Fibroblast of lung (primary cell): ENCODE data around the gene HCN3. TPM values are rescaled to one million over a fixed set of nuclear protein-coding genes. Genes with fewer than 3 reads are reported as not detected.

Experiments used
- DNase-seq, 2 donors: peaks; one replicate each; pipeline versions ENCODE4 v3.0.0 to v3.0.0-alpha.2; 2010; ENCODE audit warnings: low read depth in 2 of 2
- H2AFZ ChIP-seq: 2 replicates; pipeline ENCODE4 v1.5.1; 2012; ENCODE audit warnings: low read length, control low read depth, inconsistent platforms
- H3K27ac ChIP-seq: 2 replicates; pipeline ENCODE4 v1.5.1; 2011; ENCODE audit warnings: low read length, control low read depth; ENCODE audit not compliant: insufficient read depth
- H3K27me3 ChIP-seq: 2 replicates; pipeline ENCODE4 v1.5.1; 2011; ENCODE audit warnings: mild to moderate bottlenecking, low read length; ENCODE audit not compliant: control insufficient read depth, insufficient read depth
- H3K36me3 ChIP-seq: 2 replicates; pipeline ENCODE4 v1.5.1; 2011; ENCODE audit warnings: low read length; ENCODE audit not compliant: control insufficient read depth, insufficient read depth
- H3K4me1 ChIP-seq: 2 replicates; pipeline ENCODE4 v1.5.1; 2011; ENCODE audit warnings: low read length; ENCODE audit not compliant: control insufficient read depth, insufficient read depth; ENCODE audit errors: extremely low read depth
- H3K4me2 ChIP-seq: 2 replicates; pipeline ENCODE4 v1.5.1; 2011; ENCODE audit warnings: low read length, control low read depth; ENCODE audit not compliant: insufficient read depth; ENCODE audit errors: extremely low read depth
- H3K4me3 ChIP-seq, 4 experiments: fragments of 200-600 bp in 1 of 4; sonication (generic) in 1 of 4; replicated peaks in 1 of 4; 2 replicates each; pipeline ENCODE4 v1.5.1; 2011 to 2016; ENCODE audit warnings: low read length in 4 of 4, low read depth in 3 of 4, mild to moderate bottlenecking in 3 of 4, control low read depth in 2 of 4, inconsistent platforms in 1 of 4, mixed read lengths in 1 of 4; ENCODE audit not compliant: insufficient read depth in 1 of 4; ENCODE audit errors: control extremely low read depth in 1 of 4
- H3K79me2 ChIP-seq: 2 replicates; pipeline ENCODE4 v1.5.1; 2012; ENCODE audit warnings: mild to moderate bottlenecking, low read length, inconsistent platforms; ENCODE audit not compliant: control insufficient read depth, insufficient read depth
- H3K9ac ChIP-seq: 2 replicates; pipeline ENCODE4 v1.5.1; 2011; ENCODE audit warnings: mild to moderate bottlenecking, low read length, control low read depth; ENCODE audit not compliant: insufficient read depth
- H3K9me3 ChIP-seq: 2 replicates; pipeline ENCODE4 v1.5.1; 2012; ENCODE audit warnings: low read depth, low read length; ENCODE audit not compliant: control insufficient read depth, insufficient read depth
- H4K20me1 ChIP-seq: 2 replicates; pipeline ENCODE4 v1.5.1; 2011; ENCODE audit warnings: low read length; ENCODE audit not compliant: control insufficient read depth, insufficient read depth; ENCODE audit errors: extremely low read depth
- CTCF ChIP-seq, 2 donors: IDR thresholded peaks in 1 of 2; conservative IDR thresholded peaks in 1 of 2; 1 replicate in 1 of 2; 2 replicates in 1 of 2; pipeline ENCODE4 v1.5.1; 2011 to 2012; ENCODE audit warnings: low read length in 2 of 2, control low read depth in 1 of 2, inconsistent platforms in 1 of 2, low read depth in 1 of 2, mild to moderate bottlenecking in 1 of 2
- EZH2 ChIP-seq: IDR thresholded peaks from 2 replicates; pipeline ENCODE4 v1.5.1; 2012; ENCODE audit warnings: low read length, control low read depth, mild to moderate bottlenecking; ENCODE audit errors: missing control alignments
- polyA plus RNA-seq, 2 donors: library from polyadenylated mRNA; depleted of rRNA in 1 of 2; stranded (reverse) in 1 of 2; unstranded in 1 of 2; fragments of >200 nt; gene quantifications; 2 replicates each; pipeline ENCODE4 v1.2.1, GENCODE V29; 2011 to 2012; ENCODE audit warnings: missing spikeins in 1 of 2
- total RNA-seq: library from RNA; depleted of rRNA; stranded (reverse); fragments of >200 nt; gene quantifications from 2 replicates; pipeline ENCODE4 v1.2.1, GENCODE V29; 2014

Gene HCN3
- total and polyA plus RNA-seq, 2 donors (not counting 1 experiment from before 2014, with no cell fraction given) = 0.86 to 0.99 TPM

DNA sequence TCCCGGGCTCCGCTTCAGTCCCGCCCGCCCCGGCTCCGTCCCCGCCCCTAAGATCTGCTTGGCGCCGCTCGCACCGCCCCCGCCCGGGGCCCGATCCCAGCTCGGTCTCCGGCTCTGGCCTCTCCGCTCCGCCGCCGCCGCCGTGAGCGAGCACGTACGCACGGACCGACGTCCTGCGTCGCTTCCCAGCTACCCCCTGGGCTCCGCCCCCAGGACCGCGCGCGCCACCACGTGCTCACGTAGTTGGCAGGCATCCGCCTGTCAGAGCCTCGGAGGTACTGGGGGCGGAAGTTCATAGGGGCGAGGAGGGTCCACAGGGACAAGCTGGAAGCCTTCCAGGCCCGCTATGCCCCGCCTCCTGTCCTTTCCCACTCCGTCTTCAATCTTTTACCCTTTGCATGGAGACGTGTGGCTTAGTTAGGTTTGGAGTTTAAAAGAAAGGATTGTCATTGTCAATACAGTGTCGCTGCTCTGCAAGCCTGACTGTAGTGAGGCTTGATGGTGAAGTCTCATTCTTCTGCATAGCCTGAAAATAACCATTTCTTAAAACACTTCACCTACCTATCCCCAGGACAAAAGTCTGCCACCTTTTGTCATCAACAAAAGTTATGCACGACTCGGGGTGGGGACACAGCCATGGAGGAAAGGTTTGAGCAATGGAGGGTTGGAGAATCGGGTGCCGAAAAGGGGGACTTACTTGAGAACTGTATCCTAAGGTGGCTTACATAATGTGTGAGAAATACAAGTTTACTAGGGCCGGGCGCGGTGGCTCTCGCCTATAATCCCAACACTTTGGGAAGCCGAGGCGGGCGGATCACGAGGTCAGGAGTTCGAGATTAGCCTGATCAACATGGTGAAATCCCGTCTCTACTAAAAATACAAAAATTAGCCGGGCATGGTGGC is 3.7 kb upstream of the HCN3 start, which contains the start of gene CLK2:
TSS of gene CLK2 (minus strand) at position 162 of the 903 bp plus-strand sequence. CDS start 2,527 bp downstream, outside the sequence.
- H4K20me1 ChIP-seq = no peaks in the 10 kb centered on the region
- peak; percentile 91 for DNase-seq
- H3K4me3 ChIP-seq = peak within 1 kb of the TSS; percentile 38 to 79 (median 66)
- H3K4me1 ChIP-seq = peaks cover 9% of the 10 kb centered on the region
- peaks cover 25% of the 10 kb centered on the region for H3K79me2 ChIP-seq
- H3K9ac ChIP-seq = peak within 1 kb of the TSS; percentile 78
- H2AFZ ChIP-seq = peak within 1 kb of the TSS; percentile 91
- peaks cover 12% of the 10 kb centered on the region for H3K36me3 ChIP-seq
- no peak for TF ChIP-seq EZH2
- TF ChIP-seq CTCF (conservative IDR thresholded peaks at IDR 0.05 in 1 of 2, IDR thresholded peaks at IDR 0.05 in 1 of 2; ENCODE audit: low read depth in 1 of 2, low read length in 2 of 2) = no peak
- peak within 1 kb of the TSS; percentile 74 for H3K27ac ChIP-seq
- H3K4me2 ChIP-seq = peak within 1 kb of the TSS; percentile 100
- H3K27me3 ChIP-seq = no peaks in the 10 kb centered on the region
- no peaks in the 10 kb centered on the region for H3K9me3 ChIP-seq

- DNase-seq = peak; percentile 15 to 23
- Histone ChIP-seq H3K9me3 (no peaks in the 10 kb centered on the region), H3K4me1 (peaks cover 9% of the 10 kb centered on the region), H3K27me3 (no peaks in the 10 kb centered on the region), H3K4me2 (peak overlapping the region; percentile 83), H3K9ac (peak overlapping the region; percentile 49), H2AFZ (no peak overlapping the region), H3K79me2 (no peaks in the 10 kb centered on the region), H3K36me3 (no peaks in the 10 kb centered on the region), H3K4me3 (peak overlapping the region; percentile 58 to 83 (median 67)), H4K20me1 (no peaks in the 10 kb centered on the region), H3K27ac (no peak overlapping the region)
- peak in 1 of 2 donors; percentile 37 for TF ChIP-seq CTCF (conservative IDR thresholded peaks at IDR 0.05 in 1 of 2, IDR thresholded peaks at IDR 0.05 in 1 of 2; ENCODE audit: low read depth in 1 of 2, low read length in 2 of 2)
- TF ChIP-seq EZH2 = no peak
Measured at GRCh38 chr1:155277902-155278688, 832 bp downstream of the HCN3 start.

DNA sequence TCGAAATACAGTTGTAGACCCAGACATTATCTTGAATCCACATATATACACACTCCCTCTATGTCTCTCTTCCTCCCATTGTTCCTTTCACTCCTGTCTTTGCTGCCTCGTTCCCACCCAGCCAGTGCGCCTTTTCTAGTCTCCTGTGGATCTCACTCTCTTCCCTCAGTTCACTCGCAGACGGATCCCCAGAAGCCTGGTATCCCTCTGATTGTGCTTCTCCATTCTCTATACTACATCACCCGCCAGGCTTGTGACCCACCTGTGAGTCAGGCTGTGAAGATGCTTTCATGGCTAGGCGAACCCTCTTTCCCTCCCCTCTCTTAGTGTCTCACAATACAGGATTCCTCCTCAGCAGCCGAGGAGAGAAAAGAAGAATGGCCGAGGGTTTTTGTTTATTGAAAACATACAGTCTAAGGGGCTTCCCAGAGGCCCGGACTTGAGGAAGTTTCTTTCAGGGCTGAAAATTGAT is 1.5 kb downstream of the HCN3 start:
- no peak for DNase-seq
- TF ChIP-seq CTCF (conservative IDR thresholded peaks at IDR 0.05 in 1 of 2, IDR thresholded peaks at IDR 0.05 in 1 of 2; ENCODE audit: low read depth in 1 of 2, low read length in 2 of 2) = no peak
- Histone ChIP-seq H3K4me2 (no peak overlapping the region), H3K4me1 (peaks cover 8% of the 10 kb centered on the region), H3K4me3 (peak overlapping the region in 1 of 4 experiments; percentile 74), H3K27ac (no peak overlapping the region), H3K9me3 (no peaks in the 10 kb centered on the region), H3K36me3 (no peaks in the 10 kb centered on the region), H3K9ac (no peak overlapping the region), H3K79me2 (no peaks in the 10 kb centered on the region), H2AFZ (no peak overlapping the region), H3K27me3 (no peaks in the 10 kb centered on the region), H4K20me1 (no peaks in the 10 kb centered on the region)
